Activated CD4-positive, alpha-beta T cell treated with anti-CD3 and anti-CD28 coated beads, Interleukin-10, Interleukin-2, amounts not matched to agents 100 ng/mL and 50 ng/mL, durations not matched to agents 16 hours and 8 hours (primary cell): ENCODE results near the gene ZNF750.

Source experiments
- DNase-seq: peaks from one replicate; pipeline ENCODE4 v3.0.0-alpha.2; 2020

The ZNF750 gene

GRCh38 chr17:82810644-82811430, 29.0 kb downstream of the ZNF750 start:
- no peak for DNase-seq

- no peak for DNase-seq
Observed at GRCh38 chr17:82808921-82809905, 30.6 kb downstream of the ZNF750 start.

- no peak for DNase-seq
Observed at GRCh38 chr17:82808006-82808405, 31.8 kb downstream of the ZNF750 start.

- DNase-seq: no peak
Observed at GRCh38 chr17:82807562-82807961, 32.3 kb downstream of the ZNF750 start.

GRCh38 chr17:82807101-82807500, 32.7 kb downstream of the ZNF750 start:
- DNase-seq: no peak

GRCh38 chr17:82806645-82807044, 33.2 kb downstream of the ZNF750 start:
- no peak for DNase-seq

GRCh38 chr17:82805823-82806222, 34.0 kb downstream of the ZNF750 start:
- no peak for DNase-seq

GRCh38 chr17:82805254-82805653, 34.6 kb downstream of the ZNF750 start:
- no peak for DNase-seq

- DNase-seq: no peak
Observed at GRCh38 chr17:82804442-82805191, 35.2 kb downstream of the ZNF750 start.

- no peak for DNase-seq
Observed at GRCh38 chr17:82803606-82804005, 36.2 kb downstream of the ZNF750 start.

- DNase-seq: no peak
Observed at GRCh38 chr17:82803185-82803584, 36.6 kb downstream of the ZNF750 start.

- no peak for DNase-seq
Observed at GRCh38 chr17:82802075-82802780, 37.6 kb downstream of the ZNF750 start.

- DNase-seq: no peak
Observed at GRCh38 chr17:82801377-82801970, 38.3 kb downstream of the ZNF750 start.

GRCh38 chr17:82800885-82801284, 38.9 kb downstream of the ZNF750 start:
- no peak for DNase-seq

GRCh38 chr17:82799591-82799990, 40.2 kb downstream of the ZNF750 start:
- no peak for DNase-seq

- no peak for DNase-seq
Observed at GRCh38 chr17:82798752-82799151, 41.1 kb downstream of the ZNF750 start.

GRCh38 chr17:82797061-82797460, 42.8 kb downstream of the ZNF750 start:
- DNase-seq: no peak

GRCh38 chr17:82795615-82796014, 44.2 kb downstream of the ZNF750 start:
- DNase-seq: no peak

- no peak for DNase-seq
Observed at GRCh38 chr17:82794781-82795482, 44.9 kb downstream of the ZNF750 start.

- no peak for DNase-seq
Observed at GRCh38 chr17:82793974-82794630, 45.7 kb downstream of the ZNF750 start.

GRCh38 chr17:82791532-82791931, 48.3 kb downstream of the ZNF750 start:
- no peak for DNase-seq
